ENCODE results near the gene KRTAP10-11. TPM values are rescaled to one million over a fixed set of nuclear protein-coding genes. Genes with fewer than 3 reads are reported as not detected.
"Not testable (repeated sequence)": the region's sequence is repeated elsewhere in the genome, so short reads cannot be mapped to it uniquely, and the experiment has no call there.

Gene KRTAP10-11
- total RNA-seq, 2 donors from 2014 or later: not detected

GRCh38 chr21:44636209-44637017 lies 9.8 kb upstream of the KRTAP10-11 start:
- no peak for TF ChIP-seq CTCF (IDR thresholded peaks at IDR 0.05)
- Histone ChIP-seq H3K4me1 (no peaks in the 10 kb centered on the region), H3K36me3 (no peaks in the 10 kb centered on the region), H3K9me3 (no peaks in the 10 kb centered on the region), H3K27me3 (no peaks in the 10 kb centered on the region), H3K27ac (no peak overlapping the region), H3K9ac (ENCODE audit: low read depth in 2 of 2, low read length in 2 of 2) (no peak overlapping the region), H3K4me3 (no peak overlapping the region)
- intact Hi-C loops (cut with DNase I): no loop called here
- DNase-seq: no peak

GRCh38 chr21:44637018-44637850 lies 9.0 kb upstream of the KRTAP10-11 start, which contains the start of gene KRTAP10-10:
Gene KRTAP10-10, plus strand, starts transcription at chr21:44637356. Its CDS starts 62 bp downstream, at chr21:44637418.
- no peak within 1 kb of the TSS for H3K9ac ChIP-seq (ENCODE audit: low read depth in 2 of 2, low read length in 2 of 2)
- H3K4me3 ChIP-seq: no peak within 1 kb of the TSS
- no peak for TF ChIP-seq CTCF (IDR thresholded peaks at IDR 0.05)
- no peak within 1 kb of the TSS for H3K27ac ChIP-seq
- H3K4me1 ChIP-seq: no peaks in the 10 kb centered on the region
- intact Hi-C loops (cut with DNase I): no loop called here
- no peaks in the 10 kb centered on the region for H3K27me3 ChIP-seq
- no peaks in the 10 kb centered on the region for H3K9me3 ChIP-seq
- no peak for DNase-seq
- H3K36me3 ChIP-seq: no peaks in the 10 kb centered on the region

GRCh38 chr21:44637851-44638348 lies 8.3 kb upstream of the KRTAP10-11 start:
- H3K4me3 ChIP-seq; H3K9me3 ChIP-seq; intact Hi-C loops (cut with DNase I); H3K4me1 ChIP-seq; H3K27ac ChIP-seq; H3K9ac ChIP-seq (ENCODE audit: low read depth in 2 of 2, low read length in 2 of 2); DNase-seq; H3K36me3 ChIP-seq; H3K27me3 ChIP-seq: not testable (repeated sequence)

- H3K9ac ChIP-seq (ENCODE audit: low read depth in 2 of 2, low read length in 2 of 2); H3K36me3 ChIP-seq; H3K4me3 ChIP-seq; H3K4me1 ChIP-seq; intact Hi-C loops (cut with DNase I); H3K27me3 ChIP-seq; H3K9me3 ChIP-seq; H3K27ac ChIP-seq; DNase-seq: not testable (repeated sequence)
Measured at GRCh38 chr21:44638506-44639330, 7.5 kb upstream of the KRTAP10-11 start.

GRCh38 chr21:44639331-44639655 lies 6.9 kb upstream of the KRTAP10-11 start:
- intact Hi-C loops (cut with DNase I): no loop called here
- no peaks in the 10 kb centered on the region for H3K36me3 ChIP-seq
- TF ChIP-seq CTCF (IDR thresholded peaks at IDR 0.05): no peak
- no peaks in the 10 kb centered on the region for H3K4me1 ChIP-seq
- H3K9ac ChIP-seq (ENCODE audit: low read depth in 2 of 2, low read length in 2 of 2): no peak overlapping the region
- H3K9me3 ChIP-seq: no peaks in the 10 kb centered on the region
- no peak overlapping the region for H3K4me3 ChIP-seq
- H3K27me3 ChIP-seq: no peaks in the 10 kb centered on the region
- H3K27ac ChIP-seq: no peak overlapping the region
- DNase-seq: no peak

GRCh38 chr21:44640761-44641160 lies 5.5 kb upstream of the KRTAP10-11 start:
- H3K4me1 ChIP-seq: no peaks in the 10 kb centered on the region
- TF ChIP-seq CTCF (IDR thresholded peaks at IDR 0.05): no peak
- H3K36me3 ChIP-seq: no peaks in the 10 kb centered on the region
- no peak overlapping the region for H3K27ac ChIP-seq
- intact Hi-C loops (cut with DNase I): no loop called here
- DNase-seq: no peak
- H3K27me3 ChIP-seq: no peaks in the 10 kb centered on the region
- H3K9me3 ChIP-seq: no peaks in the 10 kb centered on the region
- no peak overlapping the region for H3K4me3 ChIP-seq
- no peak overlapping the region for H3K9ac ChIP-seq (ENCODE audit: low read depth in 2 of 2, low read length in 2 of 2)
